Uterus (tissue), 2 donors: ENCODE results near the gene KLHDC3.

Experiments
- CTCF ChIP-seq, 4 experiments: fragments of 200-600 bp in 2 of 4; fragments of 450-650 bp in 2 of 4; sonication (generic) in 2 of 4; IDR thresholded peaks; one replicate each; pipeline ENCODE4 v1.5.1; 2016 to 2019; ENCODE audit warnings: antibody characterized with exemption in 4 of 4, mild to moderate bottlenecking in 2 of 4, moderate library complexity in 1 of 4
- POLR2A ChIP-seq, 2 donors: fragments of 450-650 bp; IDR thresholded peaks; one replicate each; pipeline ENCODE4 v1.6.1; 2016; ENCODE audit warnings: antibody characterized with exemption in 2 of 2, mild to moderate bottlenecking in 1 of 2, moderate library complexity in 1 of 2

GRCh38 chr6:42973926-42974325 is 40.1 kb upstream of the KLHDC3 start:
- TF ChIP-seq CTCF (IDR thresholded peaks at IDR 0.05) (no peak), POLR2A (IDR thresholded peaks at IDR 0.05) (no peak)
